Activated T-cell treated with anti-CD3 and anti-CD28 coated beads, Interleukin-2, amount 50 U/mL, for 4 hours (primary cell): Measurements from ENCODE around the gene C1QTNF2. TPM values are rescaled to one million over a fixed set of nuclear protein-coding genes. Genes with fewer than 3 reads are reported as not detected.
"Not testable (repeated sequence)": the region's sequence is repeated elsewhere in the genome, so short reads cannot be mapped to it uniquely, and the experiment has no call there.

Experiments used
- ATAC-seq, 2 donors: fragments of 200-7000 bp; cut with Tn5 transposase; one replicate each; pipeline ENCODE4 v1.10.0; 2021
- DNase-seq: peaks from one replicate; pipeline ENCODE4 v3.0.0-alpha.2; 2020
- H3K27me3 Mint-ChIP-seq: one replicate; pipeline ENCODE4 v1.8.0; 2021; ENCODE audit warnings: low read depth, mixed read lengths
- H3K36me3 Mint-ChIP-seq: one replicate; pipeline ENCODE4 v1.8.0; 2022; ENCODE audit warnings: mixed read lengths; ENCODE audit not compliant: insufficient read depth
- H3K4me1 Mint-ChIP-seq: one replicate; pipeline ENCODE4 v1.8.0; 2021; ENCODE audit warnings: low read depth, mixed read lengths
- H3K4me3 Mint-ChIP-seq: one replicate; pipeline ENCODE4 v1.8.0; 2021; ENCODE audit warnings: mild to moderate bottlenecking, moderate library complexity, mixed read lengths
- H3K9me3 Mint-ChIP-seq: one replicate; pipeline ENCODE4 v1.8.0; 2021; ENCODE audit warnings: mixed read lengths
- total RNA-seq, 3 donors: library from RNA; stranded (reverse); gene quantifications; one replicate each; pipeline ENCODE4 v1.2.1, GENCODE V29; 2021

The C1QTNF2 gene
- total RNA-seq, 3 donors from 2014 or later, result not detected

DNA sequence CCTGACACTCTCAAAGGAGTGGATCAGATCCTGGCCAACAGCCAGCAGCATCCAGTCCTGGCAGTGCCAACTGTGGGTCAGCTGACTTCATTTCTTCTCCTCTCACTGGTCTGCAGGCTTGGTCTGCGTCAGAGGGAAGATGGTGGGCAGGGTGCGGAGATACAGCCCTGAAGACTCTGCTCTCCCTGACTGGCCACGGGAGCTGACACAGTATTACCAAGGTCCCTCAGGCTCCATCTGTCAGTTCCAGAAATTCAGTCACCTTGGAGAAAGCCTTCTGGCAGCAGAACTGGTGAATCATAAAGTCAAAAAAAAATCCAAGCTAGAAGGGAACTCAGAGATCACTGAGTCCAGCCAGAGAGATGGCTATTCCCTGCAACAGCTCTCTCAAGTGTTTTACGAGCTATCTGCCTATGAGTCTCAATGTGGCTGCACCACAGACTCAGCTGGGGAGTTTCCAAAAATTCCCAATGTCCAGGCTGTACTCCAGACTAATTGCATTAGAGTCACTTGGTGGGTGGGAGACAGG, 27.9 kb downstream of the C1QTNF2 start:
- no peaks in the 10 kb centered on the region for H3K4me1 Mint-ChIP-seq
- ATAC-seq (no peak), DNase-seq (no peak)
- H3K36me3 Mint-ChIP-seq, result no peaks in the 10 kb centered on the region
- H3K27me3 Mint-ChIP-seq, result peaks cover 4% of the 10 kb centered on the region
- no peak overlapping the region for H3K4me3 Mint-ChIP-seq
- H3K9me3 Mint-ChIP-seq, result no peaks in the 10 kb centered on the region

DNA sequence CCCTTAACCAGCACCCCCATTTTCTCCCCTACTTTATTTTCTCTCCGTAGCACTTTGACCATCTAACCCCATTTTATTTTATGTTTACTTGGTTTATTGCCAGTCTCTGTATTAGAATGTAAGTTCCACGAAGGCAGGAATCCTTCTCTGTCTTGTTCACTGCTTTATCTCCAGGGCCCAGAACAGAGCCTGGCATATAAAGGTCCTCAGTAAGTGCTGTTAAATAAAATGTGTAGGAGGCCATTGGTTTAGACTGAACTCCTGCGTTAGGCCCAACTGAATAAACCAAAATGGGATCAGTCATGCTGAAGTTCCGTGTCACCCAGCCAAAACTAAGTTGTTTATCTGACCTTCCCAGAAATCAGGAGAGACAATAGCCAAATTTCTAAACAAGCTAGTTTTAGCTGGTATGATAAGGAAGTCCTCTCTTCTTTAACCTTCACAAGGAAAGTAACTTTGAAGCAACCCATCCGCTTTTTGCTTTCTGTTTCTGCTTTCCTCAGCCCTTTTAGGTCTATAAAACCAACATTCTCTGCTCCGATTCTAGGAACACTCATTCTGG, 29.0 kb downstream of the C1QTNF2 start:
- Mint-ChIP-seq H3K4me3 (no peak overlapping the region), H3K9me3 (no peaks in the 10 kb centered on the region), H3K36me3 (no peaks in the 10 kb centered on the region), H3K4me1 (no peaks in the 10 kb centered on the region), H3K27me3 (peaks cover 4% of the 10 kb centered on the region)
- no peak for DNase-seq
- no peak for ATAC-seq

DNA sequence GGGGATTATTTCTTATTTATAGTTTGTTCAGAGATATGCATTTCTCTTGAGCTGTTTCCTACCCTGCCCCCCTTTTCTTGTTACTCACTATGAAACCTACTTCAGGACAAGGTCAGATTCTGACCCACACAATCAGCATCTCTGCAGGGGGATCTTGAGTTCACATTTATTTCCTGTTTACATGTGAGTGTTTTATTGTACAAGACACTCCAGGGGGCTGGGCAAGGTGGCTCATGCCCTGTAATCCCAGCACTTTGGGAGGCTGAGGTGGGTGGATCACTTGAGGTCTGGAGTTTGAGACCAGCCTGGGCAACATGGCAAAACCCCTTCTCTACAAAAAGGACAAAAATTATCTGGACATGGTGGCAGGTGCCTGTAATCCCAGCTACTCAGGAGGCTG, 29.9 kb downstream of the C1QTNF2 start:
- not testable (repeated sequence) for H3K9me3 Mint-ChIP-seq, H3K36me3 Mint-ChIP-seq, DNase-seq, H3K27me3 Mint-ChIP-seq, H3K4me3 Mint-ChIP-seq, H3K4me1 Mint-ChIP-seq, ATAC-seq

GRCh38 chr5:160339406-160340130, 30.9 kb downstream of the C1QTNF2 start:
- no peak for DNase-seq
- ATAC-seq, result no peak
- Mint-ChIP-seq H3K36me3 (no peaks in the 10 kb centered on the region), H3K27me3 (peaks cover 4% of the 10 kb centered on the region), H3K4me3 (no peak overlapping the region), H3K9me3 (no peaks in the 10 kb centered on the region), H3K4me1 (no peaks in the 10 kb centered on the region)

GRCh38 chr5:160334716-160335115, 35.7 kb downstream of the C1QTNF2 start:
- H3K4me3 Mint-ChIP-seq, ATAC-seq, H3K36me3 Mint-ChIP-seq, H3K27me3 Mint-ChIP-seq, DNase-seq, H3K9me3 Mint-ChIP-seq, H3K4me1 Mint-ChIP-seq: not testable (repeated sequence)

GRCh38 chr5:160333721-160334120, 36.7 kb downstream of the C1QTNF2 start:
- H3K4me3 Mint-ChIP-seq, result no peak overlapping the region
- no peak for ATAC-seq
- no peaks in the 10 kb centered on the region for H3K27me3 Mint-ChIP-seq
- no peaks in the 10 kb centered on the region for H3K9me3 Mint-ChIP-seq
- DNase-seq, result no peak
- H3K36me3 Mint-ChIP-seq, result no peaks in the 10 kb centered on the region
- no peaks in the 10 kb centered on the region for H3K4me1 Mint-ChIP-seq

DNA sequence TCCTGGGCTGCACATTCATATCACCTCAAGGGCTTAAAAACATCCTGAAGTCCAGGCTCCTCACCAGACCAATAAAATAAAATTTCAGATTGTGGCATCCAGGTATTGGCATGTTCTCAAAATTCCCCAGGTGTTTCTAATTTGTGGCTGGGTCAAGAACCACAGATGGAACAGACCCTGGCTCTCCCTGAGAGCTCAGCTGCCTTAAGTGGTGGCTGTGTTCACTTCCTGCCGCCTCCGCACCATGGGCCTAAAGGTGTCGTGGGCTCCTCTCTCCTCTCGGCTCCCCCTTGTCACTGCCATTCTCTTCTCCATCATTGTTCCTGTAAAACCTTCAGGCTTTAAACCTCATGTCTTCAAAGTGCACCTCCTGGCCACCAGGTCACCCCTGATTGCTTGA, 40.2 kb downstream of the C1QTNF2 start:
- Mint-ChIP-seq H3K4me1 (no peaks in the 10 kb centered on the region), H3K4me3 (no peak overlapping the region), H3K27me3 (no peaks in the 10 kb centered on the region), H3K9me3 (no peaks in the 10 kb centered on the region), H3K36me3 (no peaks in the 10 kb centered on the region)
- DNase-seq (no peak), ATAC-seq (no peak)

GRCh38 chr5:160327818-160328217, 42.6 kb downstream of the C1QTNF2 start:
- H3K4me3 Mint-ChIP-seq, result no peak overlapping the region
- H3K9me3 Mint-ChIP-seq, result no peaks in the 10 kb centered on the region
- DNase-seq (no peak), ATAC-seq (no peak)
- H3K36me3 Mint-ChIP-seq, result no peaks in the 10 kb centered on the region
- H3K27me3 Mint-ChIP-seq, result no peaks in the 10 kb centered on the region
- H3K4me1 Mint-ChIP-seq, result no peaks in the 10 kb centered on the region

DNA sequence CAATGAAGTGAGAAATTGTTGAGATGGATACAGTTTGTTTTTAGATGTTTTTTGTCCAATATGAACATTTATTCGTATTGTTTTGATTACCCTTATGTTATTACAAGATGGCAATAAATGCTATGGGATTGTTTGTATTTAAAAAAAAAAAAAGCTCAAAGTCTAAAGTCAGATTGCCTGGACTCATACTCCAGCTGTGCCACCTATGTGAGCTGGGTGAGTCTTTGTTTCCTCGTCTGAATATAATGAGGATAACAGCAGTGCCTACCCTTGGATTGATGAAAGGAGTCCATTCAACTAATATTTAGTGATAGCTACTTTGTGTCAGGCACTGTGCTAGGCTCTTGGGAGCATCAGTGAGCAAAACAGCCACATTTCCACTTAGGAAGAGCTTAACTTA, 43.4 kb downstream of the C1QTNF2 start:
- Mint-ChIP-seq H3K27me3 (no peaks in the 10 kb centered on the region), H3K4me1 (no peaks in the 10 kb centered on the region), H3K4me3 (no peak overlapping the region), H3K36me3 (no peaks in the 10 kb centered on the region), H3K9me3 (no peaks in the 10 kb centered on the region)
- DNase-seq (no peak), ATAC-seq (no peak)

DNA sequence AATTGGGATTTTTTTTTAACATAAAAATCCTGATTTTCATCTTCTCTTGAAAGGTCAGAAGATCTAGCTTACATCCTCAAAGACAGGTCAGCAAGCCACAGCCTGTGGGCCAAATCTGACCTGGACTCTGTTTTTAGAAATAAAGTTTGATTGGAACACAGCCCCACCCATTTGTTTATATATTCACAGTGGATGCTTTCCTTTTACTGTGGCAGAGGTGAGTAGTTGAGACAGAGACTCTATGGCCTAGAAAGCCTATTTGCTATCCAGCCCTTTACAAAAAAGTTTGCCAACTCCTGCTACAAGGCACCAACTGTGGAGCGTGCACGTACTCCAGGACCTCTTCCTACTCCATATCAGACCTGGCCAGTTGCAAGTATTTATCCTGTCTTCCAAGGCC, 44.7 kb downstream of the C1QTNF2 start:
- H3K36me3 Mint-ChIP-seq, result no peaks in the 10 kb centered on the region
- no peaks in the 10 kb centered on the region for H3K9me3 Mint-ChIP-seq
- no peak overlapping the region for H3K4me3 Mint-ChIP-seq
- no peak for DNase-seq
- peaks cover 2% of the 10 kb centered on the region for H3K27me3 Mint-ChIP-seq
- no peaks in the 10 kb centered on the region for H3K4me1 Mint-ChIP-seq
- no peak for ATAC-seq

DNA sequence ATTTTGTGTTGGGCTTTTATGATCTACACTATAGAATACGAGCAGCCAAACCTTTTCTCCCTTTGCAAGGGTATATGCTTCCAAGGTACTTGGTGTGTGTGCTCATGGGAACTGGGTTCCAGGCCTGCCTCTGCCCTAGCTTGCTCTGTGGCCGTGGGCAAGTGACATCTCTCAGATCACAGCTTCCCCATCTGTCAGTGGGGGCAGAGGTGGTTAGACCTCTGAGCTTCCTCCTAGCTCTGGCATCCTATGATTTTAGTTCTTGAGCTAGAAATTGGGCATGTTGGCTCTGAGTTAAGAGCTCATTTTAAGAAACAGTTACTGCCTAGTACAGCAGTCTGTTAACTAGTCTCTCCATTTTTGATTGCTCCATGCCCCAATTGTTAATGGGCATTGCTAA, 45.5 kb downstream of the C1QTNF2 start:
- Mint-ChIP-seq H3K4me1 (no peaks in the 10 kb centered on the region), H3K4me3 (no peak overlapping the region), H3K36me3 (no peaks in the 10 kb centered on the region), H3K27me3 (peaks cover 7% of the 10 kb centered on the region), H3K9me3 (no peaks in the 10 kb centered on the region)
- ATAC-seq, result no peak
- no peak for DNase-seq

- ATAC-seq, result no peak
- Mint-ChIP-seq H3K9me3 (no peaks in the 10 kb centered on the region), H3K36me3 (no peaks in the 10 kb centered on the region), H3K4me1 (no peaks in the 10 kb centered on the region), H3K4me3 (no peak overlapping the region), H3K27me3 (peaks cover 31% of the 10 kb centered on the region)
- no peak for DNase-seq
Measured at GRCh38 chr5:160318409-160318808, 52.0 kb downstream of the C1QTNF2 start.

- Mint-ChIP-seq H3K27me3 (peaks cover 40% of the 10 kb centered on the region), H3K4me1 (peaks cover 6% of the 10 kb centered on the region), H3K36me3 (no peaks in the 10 kb centered on the region), H3K9me3 (no peaks in the 10 kb centered on the region), H3K4me3 (no peak overlapping the region)
- ATAC-seq (no peak), DNase-seq (no peak)
Measured at GRCh38 chr5:160317434-160317833, 53.0 kb downstream of the C1QTNF2 start.

GRCh38 chr5:160315968-160316367, 54.5 kb downstream of the C1QTNF2 start:
- Mint-ChIP-seq H3K4me3 (no peak overlapping the region), H3K36me3 (no peaks in the 10 kb centered on the region), H3K27me3 (peaks cover 47% of the 10 kb centered on the region), H3K9me3 (no peaks in the 10 kb centered on the region), H3K4me1 (peaks cover 8% of the 10 kb centered on the region)
- ATAC-seq (no peak), DNase-seq (no peak)

GRCh38 chr5:160312960-160313727, 57.3 kb downstream of the C1QTNF2 start:
- no peaks in the 10 kb centered on the region for H3K36me3 Mint-ChIP-seq
- no peak for ATAC-seq
- H3K4me1 Mint-ChIP-seq, result peaks cover 8% of the 10 kb centered on the region
- DNase-seq, result no peak
- H3K9me3 Mint-ChIP-seq, result no peaks in the 10 kb centered on the region
- H3K4me3 Mint-ChIP-seq, result peak overlapping the region; percentile 69
- H3K27me3 Mint-ChIP-seq, result peaks cover 55% of the 10 kb centered on the region
